HG03196 (cell line): Measurements from ENCODE around the gene ADAMTS16.

Experiments
- ATAC-seq: cut with Tn5 transposase; IDR thresholded peaks from one replicate; pipeline ENCODE4 v1.9.1; 2021; ENCODE audit not compliant: unreplicated experiment

ADAMTS16 gene

GRCh38 chr5:5308319-5308718 lies 168.2 kb downstream of the ADAMTS16 start:
- ATAC-seq, result no peak

GRCh38 chr5:5309645-5310044 lies 169.5 kb downstream of the ADAMTS16 start:
- no peak for ATAC-seq

GRCh38 chr5:5313101-5313635 lies 173.0 kb downstream of the ADAMTS16 start:
- ATAC-seq, result no peak

GRCh38 chr5:5314166-5314565 lies 174.0 kb downstream of the ADAMTS16 start:
- no peak for ATAC-seq

GRCh38 chr5:5314626-5315025 lies 174.5 kb downstream of the ADAMTS16 start:
- no peak for ATAC-seq

- ATAC-seq, result no peak
These were observed 175.2 kb downstream of the ADAMTS16 start for GRCh38 chr5:5315068-5315980.

- no peak for ATAC-seq
These were observed 176.2 kb downstream of the ADAMTS16 start for GRCh38 chr5:5316334-5316733.

- ATAC-seq, result no peak
These were observed 177.8 kb downstream of the ADAMTS16 start for GRCh38 chr5:5317976-5318375.

- ATAC-seq, result no peak
These were observed 178.5 kb downstream of the ADAMTS16 start for GRCh38 chr5:5318426-5319190.

GRCh38 chr5:5320062-5320805 lies 180.1 kb downstream of the ADAMTS16 start:
- ATAC-seq, result no peak

- ATAC-seq, result no peak
These were observed 181.0 kb downstream of the ADAMTS16 start for GRCh38 chr5:5321137-5321536.

- ATAC-seq, result no peak
These were observed 183.4 kb downstream of the ADAMTS16 start for GRCh38 chr5:5323551-5323950.

GRCh38 chr5:5326115-5326758 lies 186.1 kb downstream of the ADAMTS16 start:
- ATAC-seq, result no peak

- ATAC-seq, result no peak
These were observed 187.0 kb downstream of the ADAMTS16 start for GRCh38 chr5:5327126-5327525.

- ATAC-seq, result no peak
These were observed 190.8 kb downstream of the ADAMTS16 start for GRCh38 chr5:5330728-5331452.

- no peak for ATAC-seq
These were observed 191.7 kb downstream of the ADAMTS16 start for GRCh38 chr5:5331848-5332247.

GRCh38 chr5:5332287-5332686 lies 192.2 kb downstream of the ADAMTS16 start:
- no peak for ATAC-seq

GRCh38 chr5:5335107-5335506 lies 195.0 kb downstream of the ADAMTS16 start:
- no peak for ATAC-seq

- no peak for ATAC-seq
These were observed 195.7 kb downstream of the ADAMTS16 start for GRCh38 chr5:5335700-5336264.

- no peak for ATAC-seq
These were observed 199.1 kb downstream of the ADAMTS16 start for GRCh38 chr5:5339257-5339656.
